Uterus (tissue), 2 donors: ENCODE results near the gene ACCSL.

Source experiments
- CTCF ChIP-seq, 4 experiments: fragments of 200-600 bp in 2 of 4; fragments of 450-650 bp in 2 of 4; sonication (generic) in 2 of 4; IDR thresholded peaks; one replicate each; pipeline ENCODE4 v1.5.1; 2016 to 2019; ENCODE audit warnings: antibody characterized with exemption in 4 of 4, mild to moderate bottlenecking in 2 of 4, moderate library complexity in 1 of 4
- POLR2A ChIP-seq, 2 donors: fragments of 450-650 bp; IDR thresholded peaks; one replicate each; pipeline ENCODE4 v1.6.1; 2016; ENCODE audit warnings: antibody characterized with exemption in 2 of 2, mild to moderate bottlenecking in 1 of 2, moderate library complexity in 1 of 2

GRCh38 chr11:44010789-44011251 is 37.0 kb upstream of the ACCSL start:
- TF ChIP-seq CTCF (IDR thresholded peaks at IDR 0.05): no peak
- no peak for TF ChIP-seq POLR2A (IDR thresholded peaks at IDR 0.05)
